ENCODE data around the gene TRMT61B.

The TRMT61B gene

DNA sequence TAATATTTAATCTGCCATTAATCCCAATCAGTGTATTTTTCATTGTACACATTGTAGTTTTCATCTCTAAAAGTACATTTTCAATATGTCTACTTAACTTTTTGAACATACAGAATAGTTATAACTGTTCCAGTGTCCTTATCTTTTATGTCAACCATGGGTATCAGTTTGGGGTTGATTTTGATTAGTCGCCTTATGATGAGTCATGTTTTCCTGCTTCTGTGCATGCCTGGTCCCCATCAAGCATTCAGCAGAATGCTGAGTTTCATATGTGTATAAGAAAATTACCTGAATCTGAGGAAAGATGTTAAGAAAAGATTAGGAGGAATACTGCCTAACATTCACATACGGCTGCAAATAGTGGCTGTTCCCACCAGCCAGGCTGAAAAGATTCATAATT, 41.7 kb downstream of the TRMT61B start:
- TF ChIP-seq, protein P1, sequence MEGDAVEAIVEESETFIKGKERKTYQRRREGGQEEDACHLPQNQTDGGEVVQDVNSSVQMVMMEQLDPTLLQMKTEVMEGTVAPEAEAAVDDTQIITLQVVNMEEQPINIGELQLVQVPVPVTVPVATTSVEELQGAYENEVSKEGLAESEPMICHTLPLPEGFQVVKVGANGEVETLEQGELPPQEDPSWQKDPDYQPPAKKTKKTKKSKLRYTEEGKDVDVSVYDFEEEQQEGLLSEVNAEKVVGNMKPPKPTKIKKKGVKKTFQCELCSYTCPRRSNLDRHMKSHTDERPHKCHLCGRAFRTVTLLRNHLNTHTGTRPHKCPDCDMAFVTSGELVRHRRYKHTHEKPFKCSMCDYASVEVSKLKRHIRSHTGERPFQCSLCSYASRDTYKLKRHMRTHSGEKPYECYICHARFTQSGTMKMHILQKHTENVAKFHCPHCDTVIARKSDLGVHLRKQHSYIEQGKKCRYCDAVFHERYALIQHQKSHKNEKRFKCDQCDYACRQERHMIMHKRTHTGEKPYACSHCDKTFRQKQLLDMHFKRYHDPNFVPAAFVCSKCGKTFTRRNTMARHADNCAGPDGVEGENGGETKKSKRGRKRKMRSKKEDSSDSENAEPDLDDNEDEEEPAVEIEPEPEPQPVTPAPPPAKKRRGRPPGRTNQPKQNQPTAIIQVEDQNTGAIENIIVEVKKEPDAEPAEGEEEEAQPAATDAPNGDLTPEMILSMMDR (IDR thresholded peaks at IDR 0.05) = no peak
- no peak for DNase-seq (ENCODE audit: low spot score)
- no peak overlapping the region for H3K4me3 ChIP-seq
- no peak overlapping the region for H3K27ac ChIP-seq

DNA sequence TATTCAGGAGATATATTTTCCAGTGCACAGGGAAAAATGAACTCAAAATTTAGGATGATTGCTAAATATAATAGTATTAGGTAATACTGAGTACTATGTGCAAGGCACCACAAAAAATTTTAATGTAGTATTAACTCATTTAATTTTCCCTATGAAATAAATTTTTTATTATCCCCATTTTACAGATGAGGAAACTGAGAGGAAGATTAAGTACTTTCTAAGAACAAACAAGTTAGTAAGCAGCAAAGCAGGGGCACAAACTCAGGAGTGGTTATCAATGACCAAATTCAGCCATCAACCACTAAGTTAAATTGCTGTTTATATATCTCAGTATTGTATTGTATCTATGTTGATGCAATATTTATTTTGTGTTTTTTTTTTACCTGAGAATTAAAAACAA, 45.2 kb downstream of the TRMT61B start:
- DNase-seq (ENCODE audit: low spot score) = no peak
- H3K4me3 ChIP-seq = no peak overlapping the region
- TF ChIP-seq, protein P1 (IDR thresholded peaks at IDR 0.05) = no peak
- no peak overlapping the region for H3K27ac ChIP-seq

DNA sequence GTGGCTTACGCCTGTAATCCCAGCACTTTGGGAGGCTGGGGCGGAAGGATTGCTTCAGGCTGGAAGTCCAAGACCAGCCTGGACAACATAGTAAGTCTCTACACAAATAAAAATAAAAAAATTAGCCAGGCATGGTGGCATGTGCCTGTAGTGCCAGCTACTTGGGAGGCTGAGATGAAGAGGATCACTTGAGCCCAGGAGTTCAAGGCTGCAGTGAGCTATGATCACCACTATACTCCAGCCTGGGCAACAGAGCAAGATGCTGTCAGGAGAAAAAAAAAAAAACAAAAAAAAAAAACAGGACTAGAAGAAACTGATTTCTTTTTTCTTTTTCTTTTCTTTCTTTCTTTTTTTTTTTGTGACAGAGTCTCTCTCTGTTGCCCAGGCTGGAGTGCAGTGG, 45.9 kb downstream of the TRMT61B start:
- no peak overlapping the region for H3K4me3 ChIP-seq
- no peak overlapping the region for H3K27ac ChIP-seq
- TF ChIP-seq, protein P1 (IDR thresholded peaks at IDR 0.05) = no peak

DNA sequence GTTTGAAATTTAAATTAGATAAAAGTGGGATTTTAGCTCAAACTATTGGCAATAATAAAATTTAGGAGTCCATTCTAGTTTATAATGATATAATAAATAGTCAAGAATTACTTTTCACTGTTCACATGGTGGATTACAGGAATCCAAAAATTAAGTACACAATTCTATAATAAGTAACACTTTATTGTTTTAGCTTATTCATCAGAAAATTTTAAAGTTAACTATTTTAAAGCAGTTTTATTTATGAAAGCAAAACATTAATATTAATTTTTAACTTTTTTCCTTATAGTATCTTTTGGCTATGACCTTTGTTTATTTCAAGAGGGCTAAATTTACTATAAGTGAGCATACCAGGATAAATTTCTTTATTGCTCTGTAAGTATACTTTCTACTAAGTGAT, 48.1 kb downstream of the TRMT61B start:
- Histone ChIP-seq H3K4me3 (no peak overlapping the region), H3K27ac (no peak overlapping the region)
- DNase-seq (ENCODE audit: low spot score) = no peak
- TF ChIP-seq, protein P1 (IDR thresholded peaks at IDR 0.05) = no peak

More for the DNA sequence above, 45.9 kb downstream of the TRMT61B start:
- DNase-seq (ENCODE audit: low spot score) = no peak

DNA sequence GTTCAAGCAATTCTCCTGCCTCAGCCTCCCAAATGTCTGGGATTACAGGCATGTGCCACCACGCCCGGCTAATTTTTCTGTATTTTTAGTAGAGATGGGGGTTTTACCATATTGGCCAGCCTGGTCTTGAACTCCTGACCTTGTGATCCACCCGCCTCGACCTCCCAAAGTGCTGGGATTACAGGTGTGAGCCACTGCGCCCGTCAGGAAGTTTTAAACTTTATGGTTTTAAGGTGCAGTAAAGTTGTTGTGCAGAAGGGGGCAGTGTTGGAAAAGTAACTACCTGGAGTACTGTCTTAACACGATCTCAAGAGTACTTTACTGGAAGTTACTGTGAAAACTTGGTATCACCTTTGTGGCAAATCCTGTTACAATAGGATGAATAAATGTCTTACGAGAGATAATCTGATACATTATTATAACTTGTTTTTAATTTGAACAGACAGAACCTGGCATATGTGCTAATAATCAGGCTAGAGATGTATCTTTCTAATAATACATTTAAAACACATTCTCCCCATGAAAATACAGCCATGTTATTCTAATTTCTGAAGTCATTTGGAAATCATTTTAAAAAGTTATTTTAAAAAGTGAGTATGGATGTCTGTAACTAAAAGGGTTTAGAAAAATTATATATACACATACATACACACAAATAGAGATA, 48.7 kb downstream of the TRMT61B start:
- no peak for DNase-seq (ENCODE audit: low spot score)
- H3K4me3 ChIP-seq = no peak overlapping the region
- no peak overlapping the region for H3K27ac ChIP-seq
- TF ChIP-seq, protein P1 (IDR thresholded peaks at IDR 0.05) = no peak

DNA sequence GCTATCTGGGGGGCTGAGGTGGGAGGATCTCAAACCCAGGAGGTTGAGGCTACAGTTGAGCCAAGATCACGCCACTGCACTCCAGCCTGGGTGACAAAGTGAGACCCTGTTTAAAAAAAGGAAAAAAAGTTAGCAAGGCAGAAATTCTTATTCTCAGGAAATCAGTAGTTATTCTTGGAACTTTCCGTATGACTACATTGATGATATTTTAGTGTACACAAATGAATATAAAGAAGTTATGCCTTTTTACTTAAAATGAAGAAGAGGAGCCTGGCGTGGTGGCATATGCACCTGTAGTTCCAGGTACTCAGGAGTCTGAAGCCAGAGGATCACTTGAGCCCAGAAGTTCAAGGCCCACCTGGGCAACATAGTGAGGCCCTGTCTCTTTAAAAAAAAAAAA, 52.1 kb downstream of the TRMT61B start:
- Histone ChIP-seq H3K27ac (no peak overlapping the region), H3K4me3 (no peak overlapping the region)
- no peak for DNase-seq (ENCODE audit: low spot score)
- TF ChIP-seq, protein P1 (IDR thresholded peaks at IDR 0.05) = no peak

Data from coronary artery (tissue), 2 donors.